CD4-positive, alpha-beta T cell treated with Interleukin-17A for 1 hour (primary cell): ENCODE data around the gene HOMER3.

ENCODE experiments used
- DNase-seq: peaks from one replicate; pipeline ENCODE4 v3.0.0-alpha.2; 2020

The HOMER3 gene

DNA sequence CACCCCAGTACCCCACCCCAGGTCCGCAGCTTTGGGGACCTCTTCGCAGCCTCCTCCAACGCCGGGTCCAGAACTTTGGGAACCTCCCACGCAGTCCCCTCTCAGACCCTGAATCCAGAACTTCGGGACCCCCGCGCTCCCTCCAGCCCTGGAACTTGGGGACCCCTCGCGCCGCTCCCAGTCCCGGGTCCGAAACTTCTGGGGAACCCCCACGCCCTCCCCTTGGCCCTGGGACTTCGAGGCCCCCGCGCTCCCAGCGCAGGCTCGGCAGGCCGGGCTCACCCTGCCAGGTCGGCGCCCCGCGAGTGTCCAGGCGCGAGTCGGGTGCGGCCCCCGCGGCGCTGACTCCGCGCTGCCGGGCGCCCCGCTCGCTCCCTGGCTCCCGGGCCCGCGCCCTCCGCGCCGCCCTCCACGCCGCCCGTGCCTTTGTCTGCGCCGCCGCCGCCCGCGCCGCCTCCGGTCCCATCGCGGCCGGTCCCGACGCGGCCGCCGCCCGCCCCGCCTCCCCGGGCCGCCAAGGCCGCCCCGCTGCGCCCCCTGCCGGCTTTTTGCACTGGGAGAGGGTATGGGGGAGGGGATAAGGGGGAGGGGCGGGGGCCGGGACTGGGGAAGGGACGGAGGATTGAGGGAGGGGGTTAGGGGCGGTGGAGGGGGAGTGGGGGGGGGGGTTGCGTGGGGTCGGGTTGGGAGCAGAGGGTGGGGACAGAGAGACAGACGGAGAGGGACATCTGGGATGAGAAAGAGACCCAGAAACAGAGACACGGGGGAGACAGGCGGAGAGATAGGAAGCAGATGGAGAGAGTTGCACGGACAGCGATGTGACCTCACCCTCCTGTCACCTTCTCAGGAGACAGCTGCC is at the start of gene HOMER3:
HOMER3 (minus strand) TSS at position 449 of the 859 bp plus-strand sequence. CDS start 2,235 bp downstream, outside the sequence.
- DNase-seq = peak; percentile 76

DNA sequence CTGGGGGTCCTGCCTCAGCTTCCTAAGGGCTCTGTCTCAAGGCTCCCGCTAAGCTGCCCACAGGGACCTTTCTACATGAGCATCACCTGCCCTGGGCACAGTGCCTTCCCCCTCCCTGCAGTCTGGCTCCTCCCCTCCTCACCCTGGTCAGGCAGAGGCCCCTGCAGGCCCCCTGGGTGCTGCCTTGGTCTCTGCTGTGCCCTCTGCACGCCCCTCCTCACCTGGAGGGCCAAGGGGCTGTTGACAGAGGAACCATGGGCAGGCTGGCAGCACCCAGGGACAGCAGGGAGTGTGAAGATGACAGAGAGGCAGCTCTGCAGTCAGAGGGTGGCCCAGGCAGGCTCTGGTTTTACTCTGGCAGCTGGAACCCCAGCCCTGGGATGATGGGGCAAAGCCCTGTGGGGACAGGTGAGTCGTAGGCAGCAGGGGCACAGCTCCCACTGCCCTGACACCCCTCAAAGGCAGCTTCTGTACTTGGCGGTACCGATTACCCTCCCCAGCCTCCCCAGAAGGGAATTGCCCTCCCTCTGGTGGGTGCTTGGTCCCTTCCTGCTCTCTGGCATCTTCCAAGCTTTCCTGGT is 49.2 kb upstream of the HOMER3 start:
- no peak for DNase-seq

DNA sequence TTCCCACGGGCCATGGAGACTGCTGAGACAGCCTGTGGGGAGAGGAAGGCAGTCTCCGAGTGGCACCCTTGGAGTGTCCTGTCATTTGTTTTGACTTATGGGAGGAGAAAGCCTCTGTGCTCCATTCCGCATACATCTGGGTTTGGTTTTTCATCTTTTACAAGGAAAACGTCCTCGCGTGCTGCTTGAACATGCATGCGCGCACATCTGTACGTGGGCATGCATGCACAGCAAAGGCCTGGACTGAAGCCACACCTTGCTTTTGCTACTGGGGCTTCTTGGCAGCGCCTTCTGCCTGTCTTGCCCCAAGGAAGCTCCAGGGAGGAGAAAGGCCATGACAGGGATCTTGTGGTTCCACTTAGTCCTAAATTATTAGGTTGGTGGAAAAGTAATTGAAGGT is 48.3 kb upstream of the HOMER3 start:
- DNase-seq = no peak

DNA sequence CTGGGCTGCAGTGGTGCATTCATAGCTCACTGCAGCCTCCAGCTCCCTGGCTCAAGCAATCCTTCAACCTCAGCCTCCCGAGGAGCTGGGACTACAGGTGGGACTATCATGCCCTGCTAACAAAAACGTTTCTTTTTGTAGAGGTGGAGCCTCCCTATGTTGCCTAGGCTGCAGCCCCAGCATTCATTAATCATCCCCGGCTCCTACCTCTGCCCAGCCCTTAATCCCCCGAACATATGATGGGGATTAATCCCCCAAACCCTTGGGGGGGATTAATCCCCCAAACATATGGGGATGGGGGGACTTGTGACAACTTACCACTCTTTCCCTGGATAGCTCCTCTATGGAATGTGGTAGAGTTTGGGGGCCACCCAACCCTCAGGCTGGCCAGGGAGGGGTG is 46.4 kb upstream of the HOMER3 start:
- DNase-seq = no peak

DNA sequence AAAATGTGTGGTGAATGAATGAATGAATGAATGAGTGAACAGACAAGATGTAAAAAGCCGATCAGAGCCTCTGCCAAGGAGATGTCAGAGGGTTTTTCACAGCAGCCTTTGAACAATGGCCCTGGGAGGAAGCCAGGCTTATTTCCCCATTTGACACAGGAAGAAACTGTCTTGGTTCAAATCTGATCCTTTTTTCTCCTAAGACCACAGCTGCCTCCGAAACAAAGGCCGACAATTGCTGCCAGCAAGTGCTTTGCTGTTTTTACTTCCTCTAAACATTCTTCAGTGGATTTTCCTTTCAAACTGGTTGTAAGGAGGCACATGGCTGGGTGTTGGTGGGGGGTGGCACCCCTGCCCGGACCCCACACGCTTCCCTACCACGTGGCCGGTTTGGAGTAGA is 44.2 kb upstream of the HOMER3 start:
- no peak for DNase-seq

DNA sequence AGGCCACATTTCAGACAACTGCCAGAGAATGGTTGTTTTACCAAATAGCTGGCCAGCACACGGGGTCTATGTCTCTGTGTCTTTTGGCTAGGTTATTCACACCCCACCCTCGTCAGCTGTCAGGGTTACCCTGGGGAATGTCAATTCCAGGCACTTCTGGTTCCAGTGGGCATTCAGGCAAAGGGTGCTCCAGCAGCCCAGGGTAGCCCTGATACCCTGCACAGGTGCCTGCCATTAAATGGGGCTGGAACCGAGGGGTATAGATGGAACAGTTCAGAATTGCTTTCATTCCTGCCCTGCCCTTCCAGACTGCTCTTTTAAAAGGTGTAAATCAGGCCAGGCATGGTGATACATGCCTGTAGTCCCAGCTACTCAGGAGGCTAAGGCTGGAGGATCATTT is 43.2 kb upstream of the HOMER3 start:
- no peak for DNase-seq

DNA sequence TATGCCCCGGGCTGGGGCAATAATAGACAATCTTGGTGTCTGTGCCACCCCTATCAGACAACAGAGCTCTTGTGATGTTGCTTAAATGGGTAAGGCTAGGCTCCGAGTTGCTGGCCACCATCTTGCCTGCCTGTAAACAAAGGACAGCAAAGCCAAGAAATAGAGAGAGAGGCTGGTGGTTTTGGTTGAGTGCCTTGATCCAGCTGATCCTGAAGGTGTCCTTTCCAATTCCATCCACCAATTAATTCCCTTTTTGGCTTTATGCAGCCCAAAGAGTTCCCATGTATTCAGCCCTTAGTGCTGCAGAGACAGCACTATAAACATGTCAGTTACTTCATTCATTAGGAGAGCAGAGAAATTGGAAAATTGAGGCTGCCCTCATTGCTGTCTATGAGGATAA is 41.7 kb upstream of the HOMER3 start:
- DNase-seq = no peak

DNA sequence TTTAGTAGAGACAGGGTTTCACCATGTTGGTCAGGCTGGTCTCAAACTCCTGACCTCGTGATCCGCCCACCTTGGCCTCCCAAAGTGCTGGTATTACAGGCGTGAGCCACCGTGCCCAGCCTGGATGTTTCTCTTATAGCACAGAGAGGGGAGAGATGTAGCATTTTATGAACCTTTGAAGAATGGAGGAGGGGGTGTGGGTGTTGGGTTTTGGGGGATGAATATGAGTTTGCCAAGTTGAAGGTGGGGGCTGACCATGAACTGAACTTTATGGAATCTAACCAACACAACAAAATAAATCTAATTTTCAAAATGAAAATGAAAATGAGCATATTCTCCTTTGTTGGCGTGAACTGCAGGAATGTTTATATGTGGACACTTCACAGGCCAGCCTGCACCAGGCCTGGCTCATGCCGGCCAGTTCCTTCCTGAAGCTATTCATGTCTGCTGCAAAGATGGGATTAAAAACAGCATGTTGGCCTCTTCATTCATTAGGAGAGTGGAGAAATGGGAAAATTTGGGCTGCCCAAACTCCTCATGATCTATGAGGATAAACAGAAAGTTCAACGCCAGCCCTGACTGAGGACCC is 39.5 kb upstream of the HOMER3 start:
- DNase-seq = no peak

DNA sequence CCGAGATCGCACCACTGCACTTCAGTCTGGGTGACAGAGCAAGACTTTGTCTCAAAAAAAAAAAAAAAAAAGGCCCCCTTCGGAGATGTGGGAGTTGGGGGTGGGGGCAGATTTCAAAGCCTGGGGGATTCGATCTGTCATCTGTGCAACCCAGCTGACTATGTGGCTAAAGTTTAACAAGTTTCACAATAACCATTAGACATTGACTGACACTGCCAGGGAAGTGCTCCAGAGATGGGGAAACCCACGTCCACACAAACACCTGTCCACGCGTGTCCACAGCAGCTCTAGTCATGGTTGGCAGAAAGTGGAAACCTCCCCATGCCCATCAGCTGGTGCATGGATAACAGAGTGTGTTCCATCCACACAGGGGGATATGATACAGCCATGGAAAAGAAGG is 37.6 kb upstream of the HOMER3 start:
- no peak for DNase-seq

DNA sequence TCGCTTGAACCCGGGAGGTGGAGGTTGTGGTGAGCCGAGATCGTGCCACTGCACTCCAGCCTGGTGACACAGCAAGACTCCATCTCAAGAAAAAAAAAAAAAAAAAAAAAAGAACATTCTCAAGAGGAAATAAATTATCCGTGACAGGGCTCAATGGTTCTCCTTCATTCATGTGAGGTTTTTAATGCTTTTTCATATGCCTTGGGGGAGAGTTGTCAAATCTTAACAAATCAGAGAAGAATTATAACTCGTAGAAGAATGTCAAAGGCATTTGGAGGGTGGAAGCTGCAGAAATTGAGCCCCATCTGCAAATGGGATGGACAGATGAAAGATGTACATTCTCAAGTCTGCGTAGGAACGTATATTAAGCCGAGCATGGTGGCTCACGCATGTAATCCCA is 34.9 kb upstream of the HOMER3 start:
- DNase-seq = no peak

DNA sequence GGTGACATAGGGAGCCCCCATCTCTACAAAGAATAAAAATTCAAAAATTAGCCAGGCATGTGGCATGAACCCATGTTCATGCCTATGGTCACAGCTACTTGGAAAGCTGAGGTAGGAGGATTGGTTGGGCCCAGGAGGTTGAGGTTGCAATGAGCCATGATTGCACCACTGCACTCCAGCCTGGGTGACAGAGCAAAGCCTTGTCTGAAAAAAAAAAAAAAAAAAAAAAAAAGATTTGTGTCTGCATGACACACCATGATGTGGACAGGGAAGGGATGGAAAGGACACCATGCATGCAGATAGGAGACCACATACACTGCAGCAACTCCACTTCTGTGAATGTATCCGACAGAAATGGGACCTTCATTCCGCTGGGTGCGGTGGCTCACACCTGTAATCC is 34.0 kb upstream of the HOMER3 start:
- DNase-seq = no peak

DNA sequence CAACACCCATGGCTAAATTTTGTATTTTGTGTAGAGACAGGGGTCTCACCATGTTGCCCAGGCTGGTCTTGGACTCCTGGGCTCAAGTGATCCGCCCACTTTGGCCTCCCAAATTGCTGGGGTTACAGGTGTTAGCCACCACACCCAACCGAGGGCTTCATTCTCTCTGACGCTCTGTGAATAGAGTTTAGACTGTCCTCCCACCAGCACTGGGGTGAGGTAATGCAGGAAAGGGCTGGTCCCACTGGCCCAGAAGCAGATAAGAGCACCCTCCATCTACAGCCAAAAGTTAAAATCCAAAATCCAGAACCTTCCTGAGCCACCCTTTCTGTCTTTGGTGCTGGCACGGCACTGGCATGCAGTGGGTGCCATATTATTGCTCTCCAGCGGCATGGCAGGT is 31.8 kb upstream of the HOMER3 start:
- DNase-seq = no peak

DNA sequence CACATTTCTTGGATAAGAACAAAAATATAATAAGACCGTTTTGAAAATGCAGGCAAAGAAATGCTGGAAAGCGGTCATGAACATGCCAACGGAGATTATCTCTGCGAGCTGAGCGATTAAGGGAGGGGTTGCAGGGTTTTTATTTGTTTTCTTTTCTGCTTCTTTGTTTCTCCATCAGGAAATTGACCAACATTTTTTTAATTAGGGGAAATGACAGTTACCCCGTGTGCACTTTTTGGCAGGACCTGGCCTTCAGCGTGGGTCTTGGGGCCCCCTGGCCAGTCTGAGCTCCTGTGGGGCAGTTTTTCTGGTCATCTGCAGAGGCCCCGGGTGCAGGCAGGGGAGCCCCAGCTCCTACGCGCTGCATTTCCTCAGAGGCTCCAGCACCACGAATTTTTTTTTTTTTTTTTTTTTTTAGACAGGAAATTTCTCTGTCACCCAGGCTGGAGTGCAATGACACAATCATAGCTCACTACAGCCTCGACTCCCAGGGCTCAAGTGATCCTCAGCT is 31.3 kb upstream of the HOMER3 start:
- no peak for DNase-seq

DNA sequence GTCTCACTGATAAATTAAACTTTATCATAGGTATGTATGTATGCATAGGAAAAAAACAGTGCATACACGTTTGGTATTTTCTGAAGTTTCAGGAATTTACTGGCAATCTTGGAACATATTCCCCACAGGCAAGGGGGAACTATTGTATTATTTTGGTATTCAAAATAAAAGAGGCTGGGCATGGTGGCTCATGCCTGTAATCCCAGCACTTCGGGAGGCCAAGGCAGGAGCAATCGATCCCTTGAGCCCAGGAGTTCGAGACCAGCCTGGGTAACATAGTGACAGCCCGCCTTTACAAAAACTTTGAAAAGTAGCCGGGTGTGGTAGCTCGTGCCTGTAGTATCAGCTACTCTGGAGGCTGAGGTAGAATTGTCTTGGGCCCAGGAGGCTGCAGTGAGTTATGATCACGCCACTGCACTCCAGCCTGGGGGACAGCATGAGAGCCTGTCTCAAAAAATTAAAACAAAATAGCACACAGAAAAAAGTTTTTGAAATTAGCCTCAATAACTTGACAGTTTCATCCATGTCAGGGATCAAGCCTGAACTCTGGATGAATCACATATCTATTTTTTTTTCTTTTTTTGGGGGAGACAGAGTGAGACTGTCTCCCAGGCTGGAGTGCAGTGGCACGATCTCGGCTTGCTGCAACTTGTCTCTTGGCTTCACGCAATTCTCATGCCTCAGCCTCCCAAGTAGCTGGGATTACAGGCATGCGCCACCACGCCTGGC is 29.1 kb upstream of the HOMER3 start:
- no peak for DNase-seq

DNA sequence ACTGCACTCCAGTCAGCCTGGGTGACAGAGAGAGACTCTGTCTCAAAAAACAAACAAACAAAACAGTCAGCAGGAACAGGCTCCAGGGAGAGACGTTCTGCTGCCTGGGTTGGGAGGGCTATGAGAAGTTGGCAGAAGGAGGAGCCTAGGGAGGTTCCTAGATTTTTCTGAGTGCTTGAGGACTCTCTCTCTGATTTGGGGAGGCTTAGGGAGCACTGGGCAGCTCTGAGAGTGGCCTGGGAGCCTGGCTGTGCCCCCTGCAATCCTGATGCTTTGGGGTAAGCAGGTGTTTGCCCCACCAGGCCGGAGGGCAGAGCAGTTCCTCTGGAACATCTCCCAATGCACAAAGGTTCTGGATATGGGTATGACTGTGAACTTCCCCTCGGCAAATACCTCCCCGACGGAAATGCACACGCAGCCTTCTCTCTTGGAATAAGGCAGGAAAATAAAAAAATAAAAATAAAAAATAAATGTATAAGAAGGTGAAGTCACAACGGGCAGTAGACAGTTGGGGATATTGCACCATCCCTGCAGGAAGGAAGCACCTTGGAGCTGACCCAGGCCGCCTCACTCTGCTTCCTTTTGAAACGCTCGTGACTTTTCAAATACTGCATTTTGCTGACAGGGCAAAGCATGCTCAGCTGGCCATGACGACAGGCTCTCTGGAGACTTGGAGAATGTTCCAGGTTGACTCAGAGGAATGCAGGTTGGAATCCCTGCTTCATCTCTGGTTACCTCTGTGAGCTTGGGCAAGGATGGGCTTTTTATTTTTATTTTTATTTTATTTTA is 26.5 kb upstream of the HOMER3 start:
- no peak for DNase-seq

DNA sequence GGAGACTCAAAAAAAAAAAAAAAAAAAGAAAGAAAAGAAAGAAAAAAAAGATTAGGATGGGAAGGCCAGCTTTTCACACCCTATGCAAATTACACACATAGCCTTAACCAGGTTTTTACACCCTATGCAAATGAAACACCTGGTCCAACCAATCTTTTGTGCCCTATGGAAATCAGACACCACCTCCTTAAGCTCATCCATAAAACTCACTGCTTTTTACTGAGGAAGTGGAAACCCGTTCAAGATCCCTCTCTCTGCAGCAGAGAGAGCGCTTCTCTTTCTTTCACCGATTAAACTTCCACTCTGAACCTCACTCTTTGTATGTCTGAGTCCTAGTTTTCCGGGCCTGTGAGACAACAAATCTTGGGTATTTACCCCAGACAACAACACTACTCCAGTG is 25.3 kb upstream of the HOMER3 start:
- no peak for DNase-seq

DNA sequence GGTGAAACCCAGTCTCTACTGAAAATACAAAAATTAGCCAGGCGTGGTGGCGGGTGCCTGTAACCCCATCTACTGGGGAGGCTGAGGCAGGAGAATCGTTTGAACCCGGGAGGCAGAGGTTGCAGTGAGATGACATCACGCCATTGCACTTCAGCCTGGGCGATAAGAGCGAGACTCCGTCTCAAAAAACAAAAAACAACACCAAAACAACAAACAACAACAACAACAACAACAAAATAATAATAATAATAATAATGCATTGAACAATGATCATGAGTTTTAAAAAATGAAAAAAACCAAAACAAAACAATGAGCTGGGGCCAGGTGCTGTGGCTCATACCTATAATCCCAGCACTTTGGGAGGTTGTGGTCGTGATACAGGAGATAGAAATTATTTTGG is 23.1 kb upstream of the HOMER3 start:
- no peak for DNase-seq

DNA sequence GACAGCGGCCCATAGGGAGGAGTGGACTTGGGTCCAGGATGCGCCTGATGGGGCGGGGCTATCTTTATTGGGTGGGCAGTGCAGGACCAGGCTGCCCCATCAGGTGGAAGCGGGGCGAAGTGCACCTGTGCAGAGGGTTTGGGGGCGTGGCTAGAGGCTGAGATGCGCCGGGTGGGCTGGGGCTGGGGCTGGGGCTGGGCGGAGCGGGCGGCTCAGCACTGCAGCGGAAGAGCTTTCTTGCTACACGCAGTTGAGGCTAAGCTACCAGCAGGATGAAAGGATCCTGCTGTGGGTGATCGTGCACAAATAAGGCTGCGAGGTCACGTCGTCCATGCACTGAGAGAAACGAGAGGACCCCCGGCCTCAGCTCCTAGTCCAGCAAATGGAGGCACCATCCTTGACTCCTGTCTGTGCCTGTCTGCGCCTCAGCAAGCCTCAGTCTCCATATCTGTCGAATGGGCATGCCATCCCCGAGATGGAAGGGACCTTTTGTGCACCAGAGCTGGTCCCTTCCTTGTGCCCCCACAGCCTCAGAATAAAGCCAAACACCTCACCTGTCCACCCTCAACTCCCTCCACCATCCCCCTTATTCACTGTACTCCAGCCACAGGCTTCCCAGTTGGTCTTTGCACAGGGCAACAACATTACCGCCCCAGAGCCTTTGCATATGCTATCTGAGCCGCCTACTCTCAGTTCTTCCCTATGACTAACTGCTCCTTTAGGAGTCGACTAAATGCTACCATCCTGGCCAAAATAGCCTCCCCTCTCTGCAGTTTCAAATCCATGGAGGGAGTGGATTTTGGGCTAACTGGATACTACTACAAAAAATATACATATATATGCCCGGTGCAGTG is 21.0 kb upstream of the HOMER3 start:
- no peak for DNase-seq

DNA sequence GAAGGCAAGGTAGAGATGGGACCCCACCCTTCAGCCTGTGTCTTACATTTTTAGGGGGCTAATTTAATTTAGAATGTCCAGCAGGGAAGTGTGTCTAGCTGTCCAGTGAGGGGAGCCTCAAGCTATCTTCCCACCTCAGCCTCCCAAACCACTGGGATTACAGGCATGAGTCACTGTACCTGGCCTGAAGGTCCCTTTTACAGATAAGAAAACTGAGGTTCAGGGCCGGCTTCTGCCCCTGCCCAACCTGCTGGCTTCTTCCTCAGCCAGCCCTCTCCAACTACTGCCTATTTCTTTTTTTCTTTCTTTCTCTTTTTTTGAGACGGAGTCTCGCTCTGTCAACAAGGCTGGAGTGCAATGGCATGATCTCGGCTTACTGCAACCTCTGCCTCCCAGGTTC is 19.4 kb upstream of the HOMER3 start:
- no peak for DNase-seq

DNA sequence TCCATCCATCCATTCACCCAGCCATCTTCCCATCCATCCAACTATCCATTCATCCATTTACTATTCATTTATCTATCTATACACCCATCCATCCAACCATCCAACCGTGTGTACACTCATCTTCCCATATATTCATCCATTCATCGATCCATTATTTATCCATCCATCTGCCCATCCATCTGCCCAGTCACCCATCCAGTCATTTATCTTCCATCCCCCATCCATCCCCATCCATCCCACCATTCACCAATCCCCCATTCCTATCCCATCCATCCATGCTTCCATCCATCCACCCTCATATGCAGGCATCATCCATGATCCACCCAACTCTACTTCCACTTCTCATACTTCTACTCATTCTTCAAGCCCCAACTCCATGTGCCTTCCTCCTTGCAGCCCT is 14.0 kb upstream of the HOMER3 start:
- no peak for DNase-seq

DNA sequence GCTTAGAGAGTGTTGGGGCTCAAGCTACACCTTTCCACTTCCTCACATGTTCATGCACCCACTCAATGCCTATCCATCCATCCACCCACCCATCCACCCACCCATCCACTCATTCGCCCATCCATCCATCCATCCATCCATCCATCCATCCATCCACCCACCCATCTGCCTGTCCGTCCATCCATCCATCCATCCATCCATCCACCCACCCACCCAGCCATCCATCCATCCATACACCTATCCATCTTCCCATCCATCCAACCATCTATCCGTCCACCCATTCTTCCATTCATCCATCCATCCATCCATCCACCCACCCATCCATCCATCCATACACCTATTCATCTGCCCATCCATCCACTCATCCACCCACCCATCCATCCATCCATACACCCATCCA is 13.1 kb upstream of the HOMER3 start:
- DNase-seq = no peak
